HG03175 (cell line): ENCODE measurements around the gene CATSPERD.

Experiments used
- ATAC-seq: cut with Tn5 transposase; IDR thresholded peaks from one replicate; pipeline ENCODE4 v1.9.1; 2021; ENCODE audit warnings: mild to moderate bottlenecking, moderate library complexity; ENCODE audit not compliant: unreplicated experiment

The CATSPERD gene

DNA sequence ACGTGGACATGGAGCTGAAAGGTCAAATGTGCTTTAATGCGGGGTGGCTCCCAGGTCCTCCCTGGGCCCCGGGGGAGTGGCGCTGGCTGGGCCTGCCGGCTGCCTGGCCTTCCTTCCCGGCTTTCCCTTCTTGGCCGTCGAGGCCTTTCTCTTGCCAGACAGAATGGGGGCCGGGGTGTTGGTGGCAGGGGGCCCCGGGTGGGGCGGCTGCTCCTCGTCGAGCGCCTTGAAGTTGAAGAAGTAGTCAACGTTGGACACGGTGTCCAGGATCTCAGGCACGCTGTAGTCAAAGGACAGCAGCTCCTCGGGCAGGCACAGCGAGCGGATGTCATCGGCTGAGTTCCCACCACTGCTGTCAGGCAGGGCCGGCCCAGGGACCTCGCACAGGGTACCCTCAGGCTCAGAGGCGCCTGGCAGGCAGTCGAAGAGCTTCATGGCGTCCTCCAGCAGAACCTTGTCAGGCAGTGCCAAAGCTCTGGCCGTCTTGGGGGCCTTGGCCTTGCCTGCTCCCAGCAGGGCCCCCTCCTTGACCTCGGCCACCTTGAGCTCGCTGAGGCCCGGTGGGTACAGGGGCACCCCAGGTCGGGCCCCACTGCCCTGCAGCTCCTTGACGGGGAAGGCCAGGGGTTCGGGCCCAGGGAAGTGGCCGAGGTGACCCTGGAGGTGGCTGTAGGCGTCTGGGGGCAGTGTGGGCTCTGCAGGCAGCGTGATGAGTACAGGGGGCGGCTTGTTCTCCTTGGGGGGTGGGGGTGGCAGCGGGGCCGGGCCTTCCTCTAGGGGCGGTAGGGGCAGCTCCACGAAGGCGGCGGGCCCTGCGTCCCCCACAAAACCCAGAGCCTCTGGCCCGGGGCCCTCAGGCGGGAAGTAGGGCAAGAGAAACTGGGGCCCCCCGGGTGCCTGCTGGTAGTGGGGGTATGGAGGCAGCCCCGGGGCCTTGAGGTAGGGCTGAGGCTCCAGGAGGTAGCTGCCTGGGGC lies 62.8 kb downstream of the CATSPERD start:
- no peak for ATAC-seq

DNA sequence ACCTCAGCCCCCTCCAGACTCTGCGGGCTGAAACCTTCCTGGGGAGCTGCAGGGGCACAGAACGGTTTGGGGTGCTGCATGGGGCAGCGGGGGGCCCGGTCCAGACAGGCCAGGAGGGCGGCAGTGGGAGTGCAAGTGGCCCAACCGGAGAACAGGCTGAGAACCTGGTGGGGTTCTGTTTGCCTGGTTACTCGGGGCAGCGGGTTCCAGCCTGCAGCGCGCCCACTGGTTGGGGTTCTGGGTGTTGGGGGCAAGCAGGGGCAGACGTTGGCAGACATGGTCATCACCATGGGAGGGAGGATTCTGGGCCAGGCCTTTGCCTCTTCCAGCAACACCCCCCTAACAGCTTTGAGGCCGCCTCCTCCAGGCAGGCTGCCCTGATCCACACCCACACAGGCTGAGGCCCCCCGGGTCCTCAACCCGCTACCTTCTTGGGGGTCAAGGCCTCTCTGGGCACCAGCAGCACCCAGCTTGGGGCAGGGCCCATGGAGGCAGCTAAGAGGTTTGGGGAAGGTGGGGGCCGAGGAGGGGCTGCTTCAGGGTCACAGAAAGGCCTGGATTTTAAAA lies 64.2 kb downstream of the CATSPERD start, which contains the start of gene PRR22:
Gene PRR22 (minus strand): TSS at position 166 of the 567 bp plus-strand sequence. CDS start 86 bp downstream, at position 80.
- ATAC-seq: no peak

DNA sequence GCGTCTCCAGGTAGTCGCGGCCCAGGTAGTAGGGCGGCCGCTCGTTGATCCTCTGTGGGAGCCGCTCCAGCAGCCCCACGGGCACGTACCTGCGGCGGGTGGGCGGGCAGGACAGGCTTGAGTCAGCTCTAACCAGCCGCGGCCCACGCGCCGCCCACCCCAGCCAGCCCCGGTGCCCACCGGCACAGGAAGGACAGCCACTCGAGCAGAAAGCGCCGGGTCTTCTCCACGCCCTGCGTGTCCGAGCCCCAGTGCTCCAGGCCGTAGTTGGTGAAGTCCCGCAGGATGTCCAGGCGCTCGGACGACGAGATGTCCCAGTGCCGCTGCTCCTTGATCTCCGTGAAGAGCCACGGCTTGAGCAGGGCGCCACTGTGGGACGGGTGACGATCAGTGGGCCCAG lies 65.0 kb downstream of the CATSPERD start:
- ATAC-seq: no peak

DNA sequence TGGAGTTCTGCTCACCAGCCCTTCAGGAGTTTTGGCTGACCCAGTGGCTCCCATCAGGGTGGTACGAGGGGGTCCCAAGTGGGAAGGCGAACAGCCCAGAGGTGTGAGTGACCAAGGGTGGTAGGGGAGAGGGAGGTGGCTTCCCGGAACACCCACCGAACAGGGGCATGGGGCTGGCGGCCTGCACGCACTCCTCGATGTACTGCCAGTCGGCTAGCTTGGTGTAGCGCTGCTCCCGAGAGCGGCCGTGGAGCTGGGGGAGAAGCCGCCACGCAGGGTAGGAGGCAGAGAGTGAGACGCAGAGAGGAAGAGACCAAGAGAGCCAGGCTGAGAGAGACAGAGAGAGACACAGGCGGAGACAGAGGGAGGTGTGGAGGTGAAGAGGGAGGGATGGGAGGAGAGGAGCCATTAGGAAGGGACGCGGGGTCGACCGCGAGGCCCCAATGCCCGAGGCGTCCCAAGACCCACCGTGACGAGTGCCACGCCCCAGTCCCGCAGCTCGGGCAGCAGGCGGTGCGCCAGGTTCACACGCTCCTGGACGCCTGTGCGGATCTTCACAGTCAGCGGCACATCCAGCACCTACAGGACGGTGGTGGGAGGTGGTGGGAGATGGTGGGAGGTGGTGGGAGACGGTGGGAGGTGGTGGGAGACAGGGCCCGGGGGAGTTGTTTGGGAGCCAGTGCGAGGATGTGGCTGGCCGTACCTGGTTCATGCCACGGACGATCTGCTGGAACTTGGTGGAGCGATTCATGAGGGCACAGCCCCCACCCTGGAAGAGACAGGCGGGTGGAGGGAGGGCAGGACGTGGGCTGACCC lies 66.4 kb downstream of the CATSPERD start:
- no peak for ATAC-seq

DNA sequence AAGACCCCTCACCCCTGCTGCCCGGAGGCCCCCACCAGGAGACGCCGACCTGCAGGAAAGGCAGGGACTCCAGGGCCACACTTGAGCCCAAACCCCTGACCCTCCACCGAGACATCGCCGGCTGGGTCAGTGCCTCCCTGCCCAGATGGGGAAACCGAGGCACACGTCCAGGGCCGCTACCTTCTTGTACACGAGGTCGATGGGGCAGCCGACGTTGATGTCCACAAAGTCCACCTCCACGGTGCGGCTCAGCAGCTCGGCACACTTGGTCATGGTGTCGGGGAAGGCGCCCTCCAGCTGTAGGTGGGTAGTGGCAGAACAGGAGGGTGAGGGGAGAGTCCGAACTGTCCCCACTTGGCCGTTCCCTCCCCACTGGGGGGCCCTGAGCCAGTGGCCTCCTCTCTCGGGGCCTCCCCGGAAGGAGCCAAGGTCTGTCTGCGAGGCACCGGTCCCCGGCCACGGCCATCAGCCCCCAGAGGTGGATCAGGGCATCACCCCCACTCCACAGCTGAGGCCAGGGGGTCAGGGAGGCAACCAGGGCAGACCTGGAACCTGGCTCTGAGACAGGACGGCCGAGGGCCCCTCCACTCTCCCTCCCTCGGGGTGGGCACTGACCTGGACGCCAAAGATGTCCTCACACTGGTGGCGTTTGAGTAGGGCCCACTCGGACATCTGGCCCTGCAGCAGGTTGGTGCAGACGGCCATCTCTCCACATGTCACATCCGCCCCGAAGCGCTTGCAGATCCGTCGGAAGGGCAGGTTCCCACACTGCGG lies 67.2 kb downstream of the CATSPERD start:
- no peak for ATAC-seq

DNA sequence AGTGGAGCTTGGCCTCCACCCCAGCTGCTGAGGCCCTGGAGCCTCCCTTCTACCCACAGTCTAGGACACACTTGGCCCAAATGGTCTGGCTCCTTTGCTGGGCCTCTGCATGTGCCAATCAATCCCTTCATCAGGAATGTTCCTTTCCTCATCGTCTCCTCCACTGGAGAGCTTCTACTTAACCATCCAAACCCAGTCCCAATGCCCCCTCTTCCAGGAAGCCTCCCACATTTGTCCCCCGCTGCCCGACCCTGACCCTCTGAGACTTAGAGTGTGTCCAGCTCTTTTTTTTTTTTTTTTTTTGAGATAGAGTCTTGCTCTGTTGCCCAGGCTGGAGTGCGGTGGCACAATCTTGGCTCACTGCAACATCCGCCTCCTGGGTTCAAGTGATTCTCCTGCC lies 68.0 kb downstream of the CATSPERD start:
- ATAC-seq: no peak

DNA sequence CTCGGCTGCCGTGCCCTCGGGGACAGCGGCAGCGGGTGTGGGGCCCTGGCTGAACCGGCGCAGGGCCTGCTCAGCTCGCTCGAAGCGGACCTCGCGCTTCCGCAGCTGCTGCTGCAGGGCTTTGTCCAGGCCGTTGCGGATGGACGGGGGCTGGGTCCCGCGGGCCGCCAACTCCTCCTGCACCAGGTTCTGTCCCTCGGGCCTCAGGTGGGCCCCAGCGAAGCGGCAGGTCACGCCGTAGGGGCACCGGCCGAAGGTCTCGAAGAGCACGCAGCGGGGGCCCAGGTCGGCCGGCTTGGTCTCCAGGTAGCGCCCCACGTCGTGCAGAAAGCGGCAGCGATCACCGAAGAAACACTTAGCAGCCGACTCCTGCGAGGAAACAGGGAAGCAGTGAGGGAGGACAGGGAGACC lies 68.9 kb downstream of the CATSPERD start:
- ATAC-seq: no peak

DNA sequence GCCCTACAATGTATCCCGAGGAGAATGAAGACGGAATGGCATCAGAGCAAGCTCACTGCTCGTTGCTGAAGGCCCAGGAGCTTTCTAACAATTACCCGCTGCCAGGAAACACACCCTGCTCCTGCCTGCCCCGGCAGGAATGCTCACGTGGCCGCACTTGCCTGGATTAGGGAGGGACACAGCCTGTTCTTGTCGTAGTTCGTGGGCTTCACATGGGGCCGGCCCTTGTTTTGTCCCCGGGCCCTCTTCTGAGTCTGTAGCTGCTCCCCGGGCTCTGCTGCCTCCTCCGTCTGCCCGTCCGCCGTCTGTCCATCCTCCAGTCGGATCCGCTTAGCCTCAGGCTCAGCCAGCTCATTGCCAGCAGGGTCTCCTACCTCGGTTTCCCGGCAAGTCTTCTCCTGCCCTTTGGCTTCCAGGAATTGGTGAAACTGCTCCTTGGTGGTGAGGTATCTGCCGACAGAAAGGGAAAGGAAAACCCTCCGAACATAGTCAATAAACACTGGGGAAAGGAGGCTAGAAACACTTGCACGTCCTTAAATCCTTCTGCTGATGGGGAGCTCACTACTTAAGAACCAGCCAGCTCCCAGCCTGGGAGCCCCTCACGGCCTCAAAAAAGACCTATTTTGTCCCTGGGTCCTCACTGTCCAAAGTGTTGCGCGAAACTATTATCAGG lies 69.6 kb downstream of the CATSPERD start:
- no peak for ATAC-seq

DNA sequence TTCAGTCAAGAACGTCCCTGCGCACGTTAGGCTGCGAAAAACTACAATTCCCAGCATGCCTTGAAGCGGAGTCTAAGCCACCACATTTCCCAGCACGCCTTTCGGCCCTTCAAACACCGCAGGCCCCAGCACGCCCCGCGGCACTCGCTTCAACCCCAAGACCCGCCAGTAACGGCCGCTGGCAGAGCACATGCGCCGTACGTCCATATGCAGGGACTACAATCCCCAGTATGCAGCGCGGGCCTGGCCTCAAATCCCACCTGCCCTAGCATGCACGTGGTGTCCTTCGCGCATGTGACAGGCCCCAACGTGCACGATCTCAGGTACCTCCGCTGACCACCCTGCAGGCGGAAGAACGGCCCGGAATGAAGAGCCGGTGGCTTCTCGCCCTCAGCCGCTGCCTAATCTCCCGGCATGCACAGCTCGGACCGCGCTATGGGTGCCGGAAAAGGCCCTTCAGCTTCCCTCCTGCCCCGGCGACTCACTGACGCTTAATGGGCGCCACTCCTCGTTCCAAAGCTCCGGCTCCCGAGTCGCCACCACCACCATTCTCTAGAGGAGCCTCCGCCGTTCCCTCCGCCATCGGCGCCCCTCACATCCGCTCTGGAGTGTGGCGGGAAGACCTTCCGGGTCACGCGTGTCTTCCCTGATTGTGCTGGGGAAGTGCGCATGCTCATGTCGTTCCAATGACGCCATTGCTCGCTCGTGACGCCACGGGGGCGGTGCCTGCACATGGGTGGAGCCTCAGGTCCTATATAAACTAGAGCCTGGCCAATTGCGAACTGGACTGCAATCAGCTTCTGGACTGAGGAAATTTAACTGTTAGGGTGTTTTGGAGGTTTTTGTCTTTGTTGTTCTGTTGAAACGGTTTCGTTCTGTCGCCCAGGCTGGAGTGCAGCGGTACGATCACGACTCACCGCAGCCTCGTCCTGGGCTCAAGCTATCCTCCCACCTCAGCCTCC lies 70.4 kb downstream of the CATSPERD start, which contains the start of gene DUS3L:
Gene DUS3L (minus strand): TSS at position 605 of the 962 bp plus-strand sequence. CDS start 22 bp downstream, at position 583.
- ATAC-seq: peak; percentile 93

DNA sequence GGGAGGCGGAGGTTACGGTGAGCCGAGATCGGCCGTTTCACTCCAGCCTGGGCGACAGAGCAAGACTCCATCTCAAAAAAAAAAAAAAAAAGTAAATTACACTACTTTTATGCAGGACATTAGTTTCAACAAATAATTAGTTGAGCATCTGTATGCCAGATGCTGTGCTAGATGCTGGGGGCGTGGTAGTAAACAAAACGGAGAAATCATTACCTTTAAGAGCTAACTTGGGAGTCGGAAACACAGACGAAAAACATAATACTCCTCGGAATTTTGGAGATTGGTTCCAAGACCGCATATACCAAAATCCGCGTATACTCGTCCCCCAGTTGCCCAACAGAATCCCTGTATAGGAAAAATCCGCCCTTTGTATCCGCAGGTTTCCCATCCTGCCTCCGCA lies 71.8 kb downstream of the CATSPERD start:
- ATAC-seq: no peak

DNA sequence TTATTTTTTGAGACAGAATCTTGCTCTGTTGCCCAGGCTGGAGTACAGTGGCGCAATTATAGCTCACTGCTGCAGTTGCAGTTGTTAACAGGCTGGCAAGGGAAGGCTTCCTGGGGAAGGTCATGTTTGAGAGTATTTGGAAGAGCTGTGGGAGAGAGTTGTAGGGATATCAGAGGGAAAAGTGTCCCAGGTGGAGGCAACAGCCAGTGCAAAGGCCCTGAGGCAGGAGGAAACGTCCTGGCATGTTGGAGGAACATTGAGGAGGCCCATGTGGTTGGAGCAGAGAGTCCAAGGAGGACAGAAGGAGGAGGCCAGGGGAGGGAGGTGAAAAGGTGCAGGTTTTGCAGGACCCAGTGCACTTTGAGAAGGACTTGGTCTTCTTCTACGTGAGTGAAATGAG lies 72.8 kb downstream of the CATSPERD start:
- no peak for ATAC-seq

DNA sequence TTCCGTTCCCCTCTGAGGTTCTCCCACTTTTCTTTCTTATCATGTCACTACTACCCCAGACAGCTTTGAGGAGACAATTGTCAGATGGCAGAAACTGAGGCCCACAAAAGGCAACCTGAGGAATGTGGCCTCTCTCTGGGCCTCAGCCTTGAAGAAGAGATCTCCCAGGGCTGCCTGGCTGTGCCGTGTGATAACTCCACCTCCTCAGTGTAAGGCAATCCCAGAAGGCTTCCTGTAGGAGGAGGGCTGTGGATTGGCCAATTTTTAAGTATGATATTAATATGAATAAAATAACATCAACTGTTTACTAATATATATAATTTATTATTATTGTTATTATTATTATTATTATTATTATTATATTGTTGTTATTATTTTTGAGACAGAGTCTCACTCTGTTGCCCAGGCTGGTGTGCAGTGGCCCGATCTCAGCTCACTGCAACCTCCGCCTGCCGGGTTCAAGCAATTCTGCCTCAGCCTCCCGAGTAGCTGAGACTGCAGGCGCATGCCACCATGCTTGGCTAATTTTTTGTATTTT lies 75.0 kb downstream of the CATSPERD start:
- ATAC-seq: no peak

DNA sequence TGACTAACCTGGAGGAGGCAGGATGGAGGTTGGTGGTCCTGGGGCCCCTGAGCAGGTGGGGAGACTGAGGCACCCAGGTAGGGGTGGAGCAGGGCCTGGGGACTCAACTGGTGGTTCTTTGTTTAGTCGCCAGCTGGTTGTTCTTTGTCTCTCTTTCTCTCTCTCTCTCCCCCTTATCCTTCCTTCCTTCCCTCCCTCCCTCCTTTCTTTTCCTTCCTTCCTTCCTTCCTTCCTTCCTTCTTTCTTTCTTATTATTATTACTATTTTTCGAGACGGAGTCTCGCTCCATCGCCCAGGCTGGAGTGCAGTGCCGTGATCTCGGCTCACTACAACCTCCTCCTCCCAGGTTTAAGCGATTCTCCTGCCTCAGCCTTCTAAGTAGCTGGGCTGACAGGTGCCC lies 77.8 kb downstream of the CATSPERD start:
- no peak for ATAC-seq

DNA sequence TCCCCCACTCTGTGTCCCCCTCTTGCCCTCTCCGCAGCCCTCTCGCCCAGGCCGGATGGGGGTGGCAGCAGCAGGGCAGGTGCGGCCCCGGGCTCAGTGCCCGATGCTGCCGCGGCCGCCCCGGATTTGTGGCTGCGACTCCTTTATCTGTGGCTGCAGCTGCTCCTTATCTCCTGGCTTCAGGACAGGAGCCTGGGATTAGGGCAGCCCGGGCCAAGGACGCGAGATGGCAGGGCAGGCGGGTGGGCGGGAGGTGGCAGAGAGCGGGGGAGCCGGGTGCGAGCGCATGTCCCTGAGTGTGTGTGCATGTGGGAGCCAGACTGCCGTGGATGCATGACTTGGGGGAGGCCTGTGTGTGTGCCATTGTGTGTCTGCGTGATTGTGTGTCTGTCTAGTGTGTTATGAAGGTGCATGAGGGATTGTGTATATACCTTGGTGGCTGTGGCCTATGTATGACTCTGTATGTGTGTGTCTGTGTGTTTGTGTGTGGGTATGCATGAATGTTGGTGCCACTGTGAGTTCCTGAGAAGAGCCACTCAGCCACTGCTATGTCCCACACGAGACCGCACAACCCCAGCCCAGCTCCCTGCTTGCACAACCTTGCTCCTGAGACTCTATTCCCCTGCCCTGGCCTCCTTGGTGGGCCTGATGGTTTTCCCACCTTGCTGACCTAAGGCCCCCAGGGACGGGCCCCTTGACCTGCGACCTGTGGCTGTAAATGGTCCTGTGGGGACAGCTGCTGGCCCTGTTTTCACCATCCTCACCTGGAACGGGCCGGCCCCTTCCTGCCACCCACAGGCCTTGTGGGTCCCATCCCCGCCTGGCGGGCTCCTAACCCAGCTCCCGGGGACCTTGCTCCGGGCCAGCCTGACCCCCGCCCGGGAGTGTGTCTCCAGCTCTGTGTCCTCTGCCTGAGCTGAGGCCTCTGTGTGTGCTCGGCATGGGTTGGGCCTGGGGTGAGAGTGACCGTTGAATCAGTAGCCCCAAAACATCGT lies 79.1 kb downstream of the CATSPERD start:
- ATAC-seq: no peak

DNA sequence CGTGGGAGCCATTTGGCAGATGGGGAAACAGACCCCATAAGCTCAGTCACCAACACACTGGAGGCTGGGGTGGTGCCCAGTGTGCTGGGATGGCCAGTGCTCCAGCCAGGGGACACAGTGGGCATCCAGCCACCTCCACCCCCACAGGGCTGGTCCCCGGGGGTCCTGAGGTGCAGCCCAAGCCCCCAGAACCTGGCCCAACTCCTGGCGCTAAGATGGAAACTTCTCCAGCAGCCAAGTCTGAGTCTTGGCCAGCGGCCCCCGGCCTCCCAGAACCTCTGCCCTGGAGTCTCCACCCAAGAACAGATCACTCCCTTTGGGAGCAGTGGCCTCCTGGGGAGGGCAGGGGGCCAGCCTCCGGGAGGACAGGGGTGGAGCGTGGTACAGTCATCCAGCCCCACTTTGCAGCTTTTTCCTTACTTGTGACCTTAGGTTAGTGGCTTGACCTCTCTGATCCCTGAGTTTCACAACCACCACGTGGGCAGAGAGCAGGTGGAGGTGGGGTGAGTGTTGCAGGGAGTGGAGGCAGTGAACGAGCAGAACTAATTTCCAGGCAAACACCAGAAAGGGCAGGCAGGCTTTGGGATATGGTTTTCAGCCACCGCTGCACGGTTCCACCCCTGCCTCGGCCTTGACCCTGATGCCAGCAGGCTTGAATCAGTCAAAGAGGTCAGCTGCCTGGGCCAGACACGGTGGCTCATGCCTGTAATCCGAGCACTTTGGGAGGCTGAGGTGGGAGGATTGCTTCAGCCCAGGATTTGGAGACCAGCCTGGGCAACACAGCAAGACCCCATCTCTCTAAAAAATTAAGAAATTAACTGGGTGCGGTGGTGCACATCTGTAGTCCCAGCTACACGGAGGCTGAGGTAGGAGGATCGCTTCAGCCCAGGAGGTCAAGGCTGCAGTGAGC lies 80.2 kb downstream of the CATSPERD start:
- no peak for ATAC-seq
